ENCODE data around the gene OR8B12.

Gene OR8B12

DNA sequence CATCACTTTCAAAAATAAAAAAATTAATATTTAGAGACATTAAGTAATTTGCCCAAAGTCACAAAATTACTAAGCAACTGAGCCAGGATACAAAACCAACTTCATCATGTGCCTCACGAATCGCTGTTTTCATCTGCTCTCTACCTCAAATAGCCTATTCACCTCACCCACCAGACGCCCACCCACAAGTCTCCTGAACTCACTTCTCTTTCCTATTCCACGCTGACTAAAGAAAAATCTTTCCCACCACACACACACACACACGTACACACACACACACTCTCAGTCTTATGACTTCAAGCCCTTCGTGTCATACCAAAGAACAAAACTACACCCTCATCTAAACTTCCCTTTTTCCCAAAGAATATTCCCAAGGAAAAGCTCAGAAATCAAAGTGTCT is 2.2 kb downstream of the OR8B12 start:
- TF ChIP-seq, protein P1, sequence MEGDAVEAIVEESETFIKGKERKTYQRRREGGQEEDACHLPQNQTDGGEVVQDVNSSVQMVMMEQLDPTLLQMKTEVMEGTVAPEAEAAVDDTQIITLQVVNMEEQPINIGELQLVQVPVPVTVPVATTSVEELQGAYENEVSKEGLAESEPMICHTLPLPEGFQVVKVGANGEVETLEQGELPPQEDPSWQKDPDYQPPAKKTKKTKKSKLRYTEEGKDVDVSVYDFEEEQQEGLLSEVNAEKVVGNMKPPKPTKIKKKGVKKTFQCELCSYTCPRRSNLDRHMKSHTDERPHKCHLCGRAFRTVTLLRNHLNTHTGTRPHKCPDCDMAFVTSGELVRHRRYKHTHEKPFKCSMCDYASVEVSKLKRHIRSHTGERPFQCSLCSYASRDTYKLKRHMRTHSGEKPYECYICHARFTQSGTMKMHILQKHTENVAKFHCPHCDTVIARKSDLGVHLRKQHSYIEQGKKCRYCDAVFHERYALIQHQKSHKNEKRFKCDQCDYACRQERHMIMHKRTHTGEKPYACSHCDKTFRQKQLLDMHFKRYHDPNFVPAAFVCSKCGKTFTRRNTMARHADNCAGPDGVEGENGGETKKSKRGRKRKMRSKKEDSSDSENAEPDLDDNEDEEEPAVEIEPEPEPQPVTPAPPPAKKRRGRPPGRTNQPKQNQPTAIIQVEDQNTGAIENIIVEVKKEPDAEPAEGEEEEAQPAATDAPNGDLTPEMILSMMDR (IDR thresholded peaks at IDR 0.05): no peak
- Histone ChIP-seq H3K4me3 (ENCODE audit: low read depth in 1 of 2, low read length in 1 of 2) (no peak overlapping the region), H3K27ac (no peak overlapping the region), H3K27me3 (no peaks in the 10 kb centered on the region), H3K9me3 (no peaks in the 10 kb centered on the region), H3K4me1 (ENCODE audit: control insufficient read depth in 1 of 2, insufficient read depth in 1 of 2, low read depth in 1 of 2, low read length in 1 of 2) (peaks cover 0 to 4% of the 10 kb centered on the region in 2 experiments), H3K36me3 (no peaks in the 10 kb centered on the region)

DNA sequence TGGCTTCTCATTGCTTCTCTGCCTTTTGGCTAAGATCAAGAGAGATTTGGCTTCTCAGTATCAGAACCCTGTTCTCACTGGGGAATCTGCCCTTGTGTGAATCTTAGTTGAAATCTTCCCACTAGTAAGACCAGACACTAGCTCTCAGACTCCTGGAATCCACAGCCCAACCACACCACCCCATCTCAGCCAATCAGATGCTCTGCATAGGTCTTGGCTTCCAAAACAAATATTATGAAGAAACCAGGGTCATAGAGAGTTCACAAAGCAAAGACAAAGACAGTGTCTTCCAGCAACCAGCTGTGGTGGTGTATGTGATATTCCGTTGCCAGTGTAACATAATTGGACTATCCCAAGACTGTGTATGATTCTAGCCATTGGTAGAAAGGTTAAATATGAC is 5.4 kb downstream of the OR8B12 start:
- Histone ChIP-seq H3K9me3 (no peaks in the 10 kb centered on the region), H3K27me3 (no peaks in the 10 kb centered on the region)
- TF ChIP-seq, protein P1 (IDR thresholded peaks at IDR 0.05): no peak

DNA sequence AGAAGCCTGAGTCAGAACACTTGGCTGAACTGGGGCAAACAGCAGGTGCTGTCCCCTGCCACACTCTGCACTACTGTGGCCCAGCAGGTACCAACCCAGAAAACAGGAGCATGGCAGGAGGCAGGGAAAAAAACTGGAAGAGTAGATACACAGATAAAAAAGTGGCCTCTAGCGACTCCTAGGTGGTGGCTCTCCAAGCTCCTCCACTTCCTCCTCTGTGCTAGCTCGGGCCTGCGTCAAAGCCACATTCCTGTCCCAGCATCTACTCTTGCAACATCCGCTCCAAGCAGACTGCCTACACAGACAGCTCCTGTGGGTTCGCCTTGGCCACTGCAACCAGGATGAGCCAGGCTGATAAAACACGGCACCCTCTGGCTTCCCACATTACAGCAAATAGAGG is 6.9 kb downstream of the OR8B12 start:
- Histone ChIP-seq H3K27ac (no peak overlapping the region), H3K27me3 (no peaks in the 10 kb centered on the region), H3K4me3 (ENCODE audit: low read depth in 1 of 2, low read length in 1 of 2) (no peak overlapping the region), H3K9me3 (no peaks in the 10 kb centered on the region), H3K36me3 (no peaks in the 10 kb centered on the region), H3K4me1 (ENCODE audit: control insufficient read depth in 1 of 2, insufficient read depth in 1 of 2, low read depth in 1 of 2, low read length in 1 of 2) (peaks cover 0 to 13% of the 10 kb centered on the region in 2 experiments)
- TF ChIP-seq, protein P1 (IDR thresholded peaks at IDR 0.05): no peak

More for the DNA sequence above, 5.4 kb downstream of the OR8B12 start:
- no peak overlapping the region for H3K27ac ChIP-seq
- H3K4me3 ChIP-seq (ENCODE audit: low read depth in 1 of 2, low read length in 1 of 2): no peak overlapping the region
- H3K4me1 ChIP-seq (ENCODE audit: control insufficient read depth in 1 of 2, insufficient read depth in 1 of 2, low read depth in 1 of 2, low read length in 1 of 2): peaks cover 0 to 13% of the 10 kb centered on the region in 2 experiments
- no peaks in the 10 kb centered on the region for H3K36me3 ChIP-seq

DNA sequence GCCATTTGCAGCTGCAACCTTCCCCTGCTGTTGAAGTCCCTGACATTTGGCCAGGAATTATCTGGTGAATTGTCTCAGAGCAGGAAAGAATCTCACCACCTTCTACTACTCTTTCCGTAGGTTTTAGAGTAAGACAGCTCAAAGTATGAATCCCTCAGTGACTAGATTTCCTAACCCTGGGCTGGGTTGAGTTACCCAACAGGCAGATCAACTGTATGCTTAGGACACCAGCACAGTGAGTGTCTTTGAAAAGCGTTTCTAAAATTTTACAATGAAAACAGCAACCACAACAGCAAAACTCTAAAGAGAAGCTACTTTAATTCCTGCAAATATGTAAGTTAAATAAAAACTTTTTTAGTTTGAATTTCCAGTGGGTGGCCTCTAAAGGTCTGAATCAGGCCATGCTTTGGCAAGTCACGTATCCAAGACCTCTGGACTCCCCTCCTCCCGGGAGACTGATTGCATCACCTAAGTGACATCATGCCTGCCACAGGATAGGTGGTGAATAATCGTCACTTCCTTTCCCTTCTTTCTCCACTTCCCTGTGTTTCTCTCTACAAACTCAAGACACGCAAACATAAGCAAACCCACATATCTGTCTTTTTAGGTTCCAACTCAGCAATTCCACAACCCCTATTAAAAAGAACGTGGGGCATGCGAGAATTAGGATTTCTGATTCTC is 7.8 kb downstream of the OR8B12 start:
- TF ChIP-seq, protein P1 (IDR thresholded peaks at IDR 0.05): no peak

DNA sequence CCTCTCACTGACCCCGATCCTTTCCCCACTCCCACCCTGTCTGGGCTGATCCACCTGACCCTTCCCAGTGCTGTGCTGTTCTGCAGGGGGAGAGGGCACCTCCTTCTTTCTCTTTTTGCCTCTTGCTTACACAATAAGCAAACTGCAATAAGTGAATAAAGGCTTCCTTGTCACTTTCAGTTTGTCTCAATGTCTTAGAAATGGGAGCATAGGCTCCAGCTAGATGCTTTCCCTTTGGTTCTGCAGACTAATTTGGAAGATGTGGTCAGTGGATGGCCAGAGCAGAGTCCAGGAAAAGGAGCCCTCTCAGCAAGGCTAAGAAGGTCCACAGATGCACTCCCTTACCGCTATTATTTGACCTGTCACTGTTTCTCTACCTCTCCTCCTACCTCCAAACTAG is 9.4 kb downstream of the OR8B12 start:
- Histone ChIP-seq H3K9me3 (no peaks in the 10 kb centered on the region), H3K36me3 (no peaks in the 10 kb centered on the region), H3K4me1 (ENCODE audit: control insufficient read depth in 1 of 2, insufficient read depth in 1 of 2, low read depth in 1 of 2, low read length in 1 of 2) (peaks cover 0 to 13% of the 10 kb centered on the region in 2 experiments), H3K4me3 (ENCODE audit: low read depth in 1 of 2, low read length in 1 of 2) (no peak overlapping the region), H3K27me3 (no peaks in the 10 kb centered on the region), H3K27ac (no peak overlapping the region)
- TF ChIP-seq, protein P1 (IDR thresholded peaks at IDR 0.05): no peak

More for the DNA sequence above, 7.8 kb downstream of the OR8B12 start:
- H3K27ac ChIP-seq: no peak overlapping the region
- no peaks in the 10 kb centered on the region for H3K36me3 ChIP-seq
- H3K27me3 ChIP-seq: no peaks in the 10 kb centered on the region
- H3K9me3 ChIP-seq: no peaks in the 10 kb centered on the region
- H3K4me1 ChIP-seq (ENCODE audit: control insufficient read depth in 1 of 2, insufficient read depth in 1 of 2, low read depth in 1 of 2, low read length in 1 of 2): peaks cover 0 to 13% of the 10 kb centered on the region in 2 experiments
- no peak overlapping the region for H3K4me3 ChIP-seq (ENCODE audit: low read depth in 1 of 2, low read length in 1 of 2)
